Left lung (tissue), 10 donors: ENCODE results near the gene TNK1. TPM values are rescaled to one million over a fixed set of nuclear protein-coding genes. Genes with fewer than 3 reads are reported as not detected.

ENCODE experiments used
- ATAC-seq: fragments of 200-7000 bp; cut with Tn5 transposase; one replicate; pipeline ENCODE4 v1.9.1; 2020; ENCODE audit warnings: moderate library complexity
- DNase-seq, 4 donors: peaks; one replicate each; pipeline ENCODE4 v3.0.0-alpha.2; 2013 to 2020
- H3K27ac ChIP-seq, 2 donors: fragments of 200-600 bp; sonication (generic) in 1 of 2; one replicate each; pipeline versions ENCODE4 v1.5.0 to v1.8.0; 2020 to 2021
- H3K27me3 ChIP-seq, 2 donors: fragments of 200-600 bp; sonication (generic) in 1 of 2; one replicate each; pipeline versions ENCODE4 v1.5.0 to v1.8.0; 2020 to 2021
- H3K36me3 ChIP-seq, 2 donors: fragments of 200-600 bp; sonication (generic) in 1 of 2; one replicate each; pipeline versions ENCODE4 v1.5.0 to v1.8.0; 2020 to 2021
- H3K4me1 ChIP-seq, 2 donors: fragments of 200-600 bp; one replicate each; pipeline ENCODE4 v1.8.0; 2021
- H3K4me3 ChIP-seq, 2 donors: fragments of 200-600 bp; sonication (generic) in 1 of 2; one replicate each; pipeline versions ENCODE4 v1.5.0 to v1.8.0; 2020 to 2021; ENCODE audit warnings: mild to moderate bottlenecking in 1 of 2
- H3K9me3 ChIP-seq, 2 donors: fragments of 200-600 bp; sonication (generic) in 1 of 2; one replicate each; pipeline versions ENCODE4 v1.5.0 to v1.8.0; 2020 to 2021
- CTCF ChIP-seq, 2 donors: fragments of 200-600 bp; sonication (generic) in 1 of 2; IDR thresholded peaks; one replicate each; pipeline versions ENCODE4 v1.5.0 to v1.8.0; 2021; ENCODE audit warnings: antibody characterized with exemption in 2 of 2
- intact Hi-C, 2 donors: fragments of 100-400 bp; cut with DNase I; formaldehyde crosslinking; loops; one replicate each; pipeline versions ENCODE4 v1.11.2 to v1.14.2; 2022
- polyA plus RNA-seq, 6 donors: library from polyadenylated mRNA; unstranded; fragments of 120-200 nt; gene quantifications; one replicate each; pipeline ENCODE4 v1.2.1, GENCODE V29; 2013; ENCODE audit not compliant: insufficient read length in 6 of 6
- total RNA-seq, 2 donors: library from RNA; stranded (reverse); fragmentation: NEBNext Ultra II Directional; extraction: Animal tissue kit (Norgen Biotek cat#: 25700); gene quantifications; one replicate each; pipeline ENCODE4 v1.2.1, GENCODE V29; 2021
- donor health status: DM: no; HTN: yes; CAD: no.
- donor health status: DM: no; HTN: no; CAD: no.

Gene TNK1
- total and polyA plus RNA-seq, 8 donors, result 5.3 to 8.7 (median 6.3) TPM

- Histone ChIP-seq H3K4me3 (no peak overlapping the region), H3K27me3 (no peaks in the 10 kb centered on the region), H3K4me1 (no peaks in the 10 kb centered on the region), H3K27ac (no peak overlapping the region), H3K36me3 (peaks cover 0 to 4% of the 10 kb centered on the region in 2 donors), H3K9me3 (no peaks in the 10 kb centered on the region)
- TF ChIP-seq CTCF (IDR thresholded peaks at IDR 0.05), result no peak
- intact Hi-C loops, result no loop called here
- no peak for ATAC-seq
- DNase-seq, result no peak
These were observed 35.4 kb downstream of the TNK1 start for GRCh38 chr17:7416323-7416722.

- Histone ChIP-seq H3K4me1 (no peaks in the 10 kb centered on the region), H3K27ac (no peak overlapping the region), H3K36me3 (peaks cover 0 to 4% of the 10 kb centered on the region in 2 donors), H3K27me3 (no peaks in the 10 kb centered on the region), H3K9me3 (no peaks in the 10 kb centered on the region), H3K4me3 (no peak overlapping the region)
- DNase-seq (no peak), ATAC-seq (no peak)
- intact Hi-C loops, result no loop called here
- no peak for TF ChIP-seq CTCF (IDR thresholded peaks at IDR 0.05)
These were observed 36.3 kb downstream of the TNK1 start for GRCh38 chr17:7417056-7417655.

DNA sequence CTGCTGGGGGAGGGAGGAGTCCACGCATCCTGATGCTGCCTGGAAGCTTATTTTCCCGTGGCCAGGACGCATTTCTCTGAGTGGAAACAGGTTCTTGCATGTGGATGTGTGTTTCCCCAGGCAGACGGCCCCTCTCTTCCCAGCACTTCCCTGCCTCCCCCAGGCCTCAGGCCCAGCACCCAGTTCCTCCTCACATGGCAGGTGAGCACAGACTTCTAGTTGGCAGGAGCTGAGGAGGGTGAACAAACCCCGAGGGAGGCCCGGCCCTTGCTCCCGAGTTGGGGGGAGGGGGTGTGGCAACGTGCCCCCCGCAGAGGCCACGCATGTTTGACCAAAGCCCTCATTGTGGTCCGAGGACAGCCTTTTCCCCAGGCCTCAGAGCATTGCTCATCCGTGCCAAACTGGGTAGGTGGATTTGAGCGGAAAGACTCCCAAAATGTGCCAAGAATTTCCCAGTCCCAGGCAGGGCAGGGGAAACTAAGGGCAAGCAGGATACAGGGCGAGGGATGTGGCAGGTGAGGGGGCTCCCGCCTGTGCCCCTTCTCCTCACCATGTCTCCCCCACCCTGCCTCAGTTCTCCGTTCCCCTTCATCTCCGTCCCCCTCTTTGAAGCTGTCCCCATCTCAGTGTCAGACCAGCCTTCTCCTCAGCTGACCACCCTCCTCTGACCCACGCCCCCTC lies 37.7 kb downstream of the TNK1 start:
- no peak for ATAC-seq
- H3K27ac ChIP-seq, result no peak overlapping the region
- no peaks in the 10 kb centered on the region for H3K27me3 ChIP-seq
- no peak for DNase-seq
- peaks cover 0 to 4% of the 10 kb centered on the region in 2 donors for H3K36me3 ChIP-seq
- TF ChIP-seq CTCF (IDR thresholded peaks at IDR 0.05), result no peak
- no peaks in the 10 kb centered on the region for H3K9me3 ChIP-seq
- intact Hi-C loops, result no loop called here
- no peaks in the 10 kb centered on the region for H3K4me1 ChIP-seq
- H3K4me3 ChIP-seq, result no peak overlapping the region

- Histone ChIP-seq H3K4me1 (no peaks in the 10 kb centered on the region), H3K9me3 (no peaks in the 10 kb centered on the region), H3K4me3 (no peak within 1 kb of the TSS), H3K36me3 (peaks cover 0 to 4% of the 10 kb centered on the region in 2 donors), H3K27ac (no peak within 1 kb of the TSS), H3K27me3 (no peaks in the 10 kb centered on the region)
- intact Hi-C loops, result no loop called here
- no peak for TF ChIP-seq CTCF (IDR thresholded peaks at IDR 0.05)
- ATAC-seq (no peak), DNase-seq (peak in 3 of 4 donors; percentile 30 to 77 (median 61))
These were observed 39.1 kb downstream of the TNK1 start, which contains the start of gene SPEM1 for GRCh38 chr17:7419819-7420610. TSS of gene SPEM1 (plus strand) at chr17:7420324. CDS start at chr17:7420385, 61 bp downstream.

DNA sequence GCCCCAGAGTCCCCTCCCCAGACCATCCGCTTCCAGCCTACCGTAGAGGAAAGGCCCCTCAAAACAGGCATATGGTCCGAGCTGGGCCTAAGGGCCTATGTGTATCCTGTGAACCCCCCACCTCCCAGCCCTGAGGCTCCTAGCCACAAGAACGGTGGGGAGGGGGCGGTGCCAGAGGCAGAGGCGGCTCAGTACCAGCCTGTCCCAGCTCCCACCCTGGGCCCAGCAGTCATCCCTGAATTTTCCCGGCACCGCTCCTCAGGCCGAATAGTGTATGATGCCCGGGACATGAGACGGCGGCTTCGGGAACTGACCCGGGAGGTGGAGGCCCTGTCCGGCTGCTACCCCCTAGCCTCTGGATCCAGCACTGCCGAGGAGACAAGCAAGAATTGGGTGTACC lies 40.3 kb downstream of the TNK1 start:
- peak in 1 of 4 donors; percentile 55 for DNase-seq
- Histone ChIP-seq H3K9me3 (no peaks in the 10 kb centered on the region), H3K36me3 (peaks cover 0 to 4% of the 10 kb centered on the region in 2 donors), H3K27me3 (no peaks in the 10 kb centered on the region), H3K4me3 (no peak overlapping the region), H3K4me1 (no peaks in the 10 kb centered on the region), H3K27ac (no peak overlapping the region)
- no peak for TF ChIP-seq CTCF (IDR thresholded peaks at IDR 0.05)
- no peak for ATAC-seq
- intact Hi-C loops, result no loop called here
